ENCODE data around the gene TRIM9. TPM values are rescaled to one million over a fixed set of nuclear protein-coding genes. Genes with fewer than 3 reads are reported as not detected.

Gene TRIM9
- total and polyA plus RNA-seq, 7 donors, result 0.17 to 3.3 (median 1.1) TPM

DNA sequence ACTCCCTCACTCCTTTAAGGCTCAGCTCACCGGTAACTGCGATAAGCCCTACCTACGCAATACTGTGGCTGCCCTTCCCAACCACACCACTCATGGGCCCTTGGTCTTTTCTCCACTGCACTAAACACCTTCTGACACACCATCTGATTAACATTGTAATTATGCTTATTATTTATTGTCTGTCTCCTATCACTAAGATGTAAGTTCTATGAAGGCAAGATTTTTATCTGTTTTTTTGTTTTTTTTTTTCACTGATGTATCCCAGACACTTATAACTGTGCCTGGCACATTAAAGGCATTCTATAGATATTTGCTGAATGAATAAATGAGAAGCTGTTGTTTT lies 116.4 kb downstream of the TRIM9 start:
- Histone ChIP-seq H3K27me3 (ENCODE audit: insufficient read depth in 3 of 3, low read length in 2 of 3) (no peaks in the 10 kb centered on the region), H3K27ac (peak overlapping the region; percentile 79), H3K9me3 (no peaks in the 10 kb centered on the region), H3K36me3 (ENCODE audit: insufficient read depth in 1 of 2, low read depth in 1 of 2) (no peaks in the 10 kb centered on the region), H3K4me1 (peaks cover 29% of the 10 kb centered on the region), H3K4me3 (no peak overlapping the region)
- TF ChIP-seq, protein P1, sequence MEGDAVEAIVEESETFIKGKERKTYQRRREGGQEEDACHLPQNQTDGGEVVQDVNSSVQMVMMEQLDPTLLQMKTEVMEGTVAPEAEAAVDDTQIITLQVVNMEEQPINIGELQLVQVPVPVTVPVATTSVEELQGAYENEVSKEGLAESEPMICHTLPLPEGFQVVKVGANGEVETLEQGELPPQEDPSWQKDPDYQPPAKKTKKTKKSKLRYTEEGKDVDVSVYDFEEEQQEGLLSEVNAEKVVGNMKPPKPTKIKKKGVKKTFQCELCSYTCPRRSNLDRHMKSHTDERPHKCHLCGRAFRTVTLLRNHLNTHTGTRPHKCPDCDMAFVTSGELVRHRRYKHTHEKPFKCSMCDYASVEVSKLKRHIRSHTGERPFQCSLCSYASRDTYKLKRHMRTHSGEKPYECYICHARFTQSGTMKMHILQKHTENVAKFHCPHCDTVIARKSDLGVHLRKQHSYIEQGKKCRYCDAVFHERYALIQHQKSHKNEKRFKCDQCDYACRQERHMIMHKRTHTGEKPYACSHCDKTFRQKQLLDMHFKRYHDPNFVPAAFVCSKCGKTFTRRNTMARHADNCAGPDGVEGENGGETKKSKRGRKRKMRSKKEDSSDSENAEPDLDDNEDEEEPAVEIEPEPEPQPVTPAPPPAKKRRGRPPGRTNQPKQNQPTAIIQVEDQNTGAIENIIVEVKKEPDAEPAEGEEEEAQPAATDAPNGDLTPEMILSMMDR (IDR thresholded peaks at IDR 0.05), result no peak
- intact Hi-C loops (cut with DNase I), result no loop called here
- DNase-seq, result no peak
- peak in 2 of 4 donors; percentile 49 to 75 for ATAC-seq
- WGBS, 3 donors, result 56 to 84% (median 65%) methylated on average over 3 of the region's 3 CpGs

- DNase-seq (no peak), ATAC-seq (no peak)
- H3K4me1 ChIP-seq, result peaks cover 29% of the 10 kb centered on the region
- no peaks in the 10 kb centered on the region for H3K9me3 ChIP-seq
- 78 to 92% (median 89%) methylated on average over 3 of the region's 3 CpGs for WGBS, 3 donors
- TF ChIP-seq, protein P1 (IDR thresholded peaks at IDR 0.05), result no peak
- intact Hi-C loops (cut with DNase I), result no loop called here
- H3K27ac ChIP-seq, result peak overlapping the region; percentile 79
- no peaks in the 10 kb centered on the region for H3K36me3 ChIP-seq (ENCODE audit: insufficient read depth in 1 of 2, low read depth in 1 of 2)
- no peak overlapping the region for H3K4me3 ChIP-seq
- H3K27me3 ChIP-seq (ENCODE audit: insufficient read depth in 3 of 3, low read length in 2 of 3), result no peaks in the 10 kb centered on the region
Measured at GRCh38 chr14:50977863-50978528, 116.9 kb downstream of the TRIM9 start.

DNA sequence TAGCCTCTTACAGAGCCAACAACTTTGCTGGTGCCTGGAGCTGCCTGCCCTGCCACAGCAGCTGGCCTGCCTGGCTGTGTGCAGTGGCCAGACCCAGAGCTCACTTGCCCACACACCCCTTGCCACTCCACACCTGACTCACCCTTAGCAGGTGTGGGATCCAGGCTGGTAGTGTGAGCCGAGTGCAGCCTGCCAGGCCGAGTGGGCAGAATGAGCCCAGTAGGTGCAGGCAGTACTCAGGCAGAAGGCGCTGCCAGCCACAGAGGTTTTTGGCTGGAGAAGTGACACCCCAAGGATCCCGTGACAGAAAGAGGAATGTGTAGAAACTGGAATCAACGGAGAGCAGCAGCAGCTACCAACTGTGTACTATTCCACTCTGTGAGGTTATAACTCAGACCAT lies 120.8 kb downstream of the TRIM9 start:
- intact Hi-C loops (cut with DNase I), result loop anchor here in 1 of 2 donors (5.0 kb wide), 1 partner anchor 33 kb away; no protein-coding TSS in a partner anchor
- no peaks in the 10 kb centered on the region for H3K9me3 ChIP-seq
- 26 to 34% (median 27%) methylated on average over 5 of the region's 5 CpGs for WGBS, 3 donors
- peak overlapping the region; percentile 74 for H3K27ac ChIP-seq
- no peaks in the 10 kb centered on the region for H3K36me3 ChIP-seq (ENCODE audit: insufficient read depth in 1 of 2, low read depth in 1 of 2)
- ATAC-seq (peak; percentile 82 to 93 (median 86)), DNase-seq (peak; percentile 28 to 79)
- H3K27me3 ChIP-seq (ENCODE audit: insufficient read depth in 3 of 3, low read length in 2 of 3), result no peaks in the 10 kb centered on the region
- TF ChIP-seq, protein P1 (IDR thresholded peaks at IDR 0.05), result no peak
- H3K4me1 ChIP-seq, result peaks cover 22% of the 10 kb centered on the region
- no peak overlapping the region for H3K4me3 ChIP-seq

- Histone ChIP-seq H3K27ac (no peak overlapping the region), H3K4me1 (peaks cover 10% of the 10 kb centered on the region), H3K27me3 (ENCODE audit: insufficient read depth in 3 of 3, low read length in 2 of 3) (no peaks in the 10 kb centered on the region), H3K4me3 (no peak overlapping the region), H3K9me3 (no peaks in the 10 kb centered on the region), H3K36me3 (ENCODE audit: insufficient read depth in 1 of 2, low read depth in 1 of 2) (no peaks in the 10 kb centered on the region)
- WGBS, 3 donors, result 92 to 93% (median 93%) methylated on average over 10 to 11 of the region's 11 CpGs
- ATAC-seq (no peak), DNase-seq (no peak)
- intact Hi-C loops (cut with DNase I), result loop anchor here in 1 of 2 donors (5.0 kb wide), 1 partner anchor 35 kb away; no protein-coding TSS in a partner anchor
- TF ChIP-seq, protein P1 (IDR thresholded peaks at IDR 0.05), result no peak
Measured at GRCh38 chr14:50972734-50973133, 122.2 kb downstream of the TRIM9 start.
